DND-41 (cell line): ENCODE results near the gene DNAH14.

Experiments
- CTCF ChIP-seq: IDR thresholded peaks from 2 replicates; pipeline ENCODE4 v1.5.1; 2012; ENCODE audit warnings: borderline replicate concordance, low read length, moderate library complexity, mild to moderate bottlenecking; ENCODE audit not compliant: poor library complexity, severe bottlenecking; ENCODE audit errors: extremely low read depth
- EZH2 ChIP-seq: IDR thresholded peaks from 3 replicates; pipeline ENCODE4 v1.6.1; 2012; ENCODE audit warnings: borderline replicate concordance, low read depth, mild to moderate bottlenecking, moderate library complexity, low read length, inconsistent platforms; ENCODE audit not compliant: severe bottlenecking

DNA sequence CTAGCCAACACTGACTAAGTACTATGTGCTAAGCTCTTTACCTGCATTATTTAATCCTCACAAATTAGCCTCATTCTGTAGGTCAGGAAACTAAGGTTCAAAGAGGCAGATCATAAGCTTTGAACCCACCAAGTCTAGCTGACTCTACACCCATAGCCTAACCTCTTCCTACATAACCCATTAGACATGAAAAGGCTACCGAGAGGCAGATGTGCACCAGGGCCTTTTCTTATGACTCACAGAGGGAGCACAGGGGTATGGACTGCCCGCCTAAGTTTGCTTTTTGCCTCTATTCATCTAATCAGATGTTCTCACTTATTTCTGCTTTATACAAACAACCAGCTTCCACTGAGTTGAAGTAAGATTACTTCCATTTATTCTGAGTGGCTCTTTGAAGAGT is 466.9 kb downstream of the DNAH14 start:
- no peak for TF ChIP-seq CTCF
- no peak for TF ChIP-seq EZH2
